Measurements from ENCODE around the gene GID4.

- TF ChIP-seq CTCF (IDR thresholded peaks at IDR 0.05) (no peak), POLR2A (IDR thresholded peaks at IDR 0.05) (no peak), EP300 (IDR thresholded peaks at IDR 0.05) (no peak)
Observed at GRCh38 chr17:18089613-18090012, 50.4 kb downstream of the GID4 start.
